ENCODE results near the gene BDNF. TPM values are rescaled to one million over a fixed set of nuclear protein-coding genes. Genes with fewer than 3 reads are reported as not detected.

The BDNF gene
- total RNA-seq, 1 donor from 2014 or later: 0.07 TPM

DNA sequence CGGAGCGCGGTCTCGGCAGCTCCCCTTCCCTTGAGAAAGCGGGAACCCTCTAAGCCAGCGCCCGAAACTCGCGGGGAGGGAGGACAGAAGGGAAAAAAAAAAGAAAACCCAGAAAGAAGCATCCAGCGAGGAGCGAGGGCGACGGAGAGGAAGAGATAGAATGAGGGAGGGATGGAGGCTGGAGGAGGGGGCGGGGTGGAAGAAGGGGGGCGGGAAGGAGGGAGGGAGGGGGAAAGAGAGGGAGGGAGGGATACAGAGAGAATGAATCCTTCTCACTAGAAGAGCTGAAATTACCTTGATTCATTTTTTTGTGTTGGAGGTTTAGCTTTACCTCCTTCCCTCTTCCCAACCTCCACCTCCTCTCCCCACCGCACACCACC is 19.3 kb upstream of the BDNF start:
- TF ChIP-seq CTCF (conservative IDR thresholded peaks at IDR 0.05): no peak
- H3K27ac Mint-ChIP-seq (ENCODE audit: unreplicated experiment): no peak overlapping the region

GRCh38 chr11:27718863-27719545 is 18.7 kb upstream of the BDNF start:
- peak overlapping the region; percentile 98 for H3K27ac Mint-ChIP-seq (ENCODE audit: unreplicated experiment)
- DNase-seq (ENCODE audit: low read depth, low spot score): peak; percentile 45
- H3K9me3 Mint-ChIP-seq: no peaks in the 10 kb centered on the region
- H3K27me3 Mint-ChIP-seq (ENCODE audit: low read depth): peaks cover 94% of the 10 kb centered on the region
- peaks cover 32% of the 10 kb centered on the region for H3K4me1 Mint-ChIP-seq
- no peak for TF ChIP-seq CTCF (conservative IDR thresholded peaks at IDR 0.05)
- H3K36me3 Mint-ChIP-seq (ENCODE audit: low read depth): no peaks in the 10 kb centered on the region
- H3K4me3 Mint-ChIP-seq: peak overlapping the region; percentile 92

More for the DNA sequence above, 19.3 kb upstream of the BDNF start:
- no peaks in the 10 kb centered on the region for H3K9me3 Mint-ChIP-seq
- DNase-seq (ENCODE audit: low read depth, low spot score): no peak
- H3K4me1 Mint-ChIP-seq: peaks cover 32% of the 10 kb centered on the region
- H3K27me3 Mint-ChIP-seq (ENCODE audit: low read depth): peaks cover 95% of the 10 kb centered on the region
- peak overlapping the region; percentile 89 for H3K4me3 Mint-ChIP-seq
- H3K36me3 Mint-ChIP-seq (ENCODE audit: low read depth): no peaks in the 10 kb centered on the region

DNA sequence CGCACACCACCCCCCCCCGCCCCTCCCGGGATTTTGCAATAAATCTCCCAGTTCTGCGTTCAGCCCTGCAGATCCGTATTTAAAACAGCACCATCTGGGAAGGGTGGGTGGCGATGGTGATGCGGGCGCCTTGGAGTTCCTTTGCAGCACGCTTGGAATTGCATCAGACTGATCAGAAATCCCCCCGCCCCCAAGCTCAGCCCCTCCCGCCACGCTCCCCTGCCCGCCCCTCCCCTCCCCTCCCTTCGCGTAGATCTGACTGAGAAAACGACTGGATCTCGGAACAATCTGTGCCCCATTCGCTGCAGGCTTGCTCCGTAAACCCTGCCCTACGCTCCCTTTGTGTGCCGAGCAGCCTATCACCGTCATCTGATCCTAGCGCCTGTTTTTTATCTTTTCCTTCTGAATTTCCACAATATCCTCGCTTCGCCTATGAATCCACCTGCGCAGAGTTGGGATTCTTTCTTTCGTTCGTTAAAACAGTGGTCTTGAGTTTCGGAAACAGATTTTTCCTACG is 18.1 kb upstream of the BDNF start:
- peak overlapping the region; percentile 92 for H3K4me3 Mint-ChIP-seq
- DNase-seq (ENCODE audit: low read depth, low spot score): peak; percentile 42
- peaks cover 90% of the 10 kb centered on the region for H3K27me3 Mint-ChIP-seq (ENCODE audit: low read depth)
- peak overlapping the region; percentile 98 for H3K27ac Mint-ChIP-seq (ENCODE audit: unreplicated experiment)
- H3K9me3 Mint-ChIP-seq: no peaks in the 10 kb centered on the region
- H3K36me3 Mint-ChIP-seq (ENCODE audit: low read depth): no peaks in the 10 kb centered on the region
- H3K4me1 Mint-ChIP-seq: peaks cover 31% of the 10 kb centered on the region
- no peak for TF ChIP-seq CTCF (conservative IDR thresholded peaks at IDR 0.05)

DNA sequence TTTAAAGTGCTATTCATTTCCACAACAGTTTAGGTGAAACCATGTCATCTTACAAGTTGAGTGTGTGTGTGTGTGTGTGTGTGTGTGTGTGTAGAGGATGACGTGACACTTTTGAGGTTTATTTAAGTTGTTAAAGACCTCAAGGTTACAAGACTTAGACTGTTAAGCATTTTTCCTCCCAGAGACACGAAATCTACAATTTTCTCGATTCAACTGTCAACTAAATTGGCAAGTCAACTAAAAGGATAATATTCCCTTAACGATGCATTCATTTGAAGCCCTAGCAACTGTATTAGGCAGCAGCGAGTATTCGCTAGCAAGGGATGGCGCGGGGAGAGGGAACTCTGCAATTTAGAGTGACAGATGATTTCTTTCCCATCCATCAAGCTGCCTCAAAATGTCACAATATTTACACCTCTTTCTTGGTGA is 17.6 kb upstream of the BDNF start:
- peak overlapping the region; percentile 92 for H3K4me3 Mint-ChIP-seq
- peaks cover 26% of the 10 kb centered on the region for H3K4me1 Mint-ChIP-seq
- DNase-seq (ENCODE audit: low read depth, low spot score): no peak
- no peaks in the 10 kb centered on the region for H3K9me3 Mint-ChIP-seq
- no peak for TF ChIP-seq CTCF (conservative IDR thresholded peaks at IDR 0.05)
- H3K27ac Mint-ChIP-seq (ENCODE audit: unreplicated experiment): no peak overlapping the region
- H3K27me3 Mint-ChIP-seq (ENCODE audit: low read depth): peaks cover 89% of the 10 kb centered on the region
- H3K36me3 Mint-ChIP-seq (ENCODE audit: low read depth): no peaks in the 10 kb centered on the region

DNA sequence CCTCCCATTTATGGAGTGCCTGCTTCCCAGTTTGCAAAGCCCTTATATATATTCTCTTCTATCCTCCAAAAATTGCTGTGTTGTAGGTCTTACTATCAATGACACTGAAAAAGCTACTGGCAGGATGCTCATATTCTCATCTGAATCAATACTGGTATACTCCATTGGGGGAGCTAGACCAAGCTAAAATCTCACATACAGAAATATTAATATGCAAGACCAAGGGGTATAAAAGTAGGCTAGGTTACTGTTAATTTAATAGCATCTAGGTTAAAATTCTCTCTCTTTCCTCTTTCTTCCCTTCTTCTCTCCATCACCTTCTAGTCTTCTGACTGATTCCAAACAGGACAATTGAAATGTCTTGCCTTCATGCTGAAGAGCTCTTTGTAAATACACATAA is 17.1 kb upstream of the BDNF start:
- peak; percentile 59 for TF ChIP-seq CTCF (conservative IDR thresholded peaks at IDR 0.05)
- H3K27ac Mint-ChIP-seq (ENCODE audit: unreplicated experiment): no peak overlapping the region
- H3K27me3 Mint-ChIP-seq (ENCODE audit: low read depth): peaks cover 88% of the 10 kb centered on the region

More for the DNA sequence above, 17.1 kb upstream of the BDNF start:
- Mint-ChIP-seq H3K36me3 (ENCODE audit: low read depth) (no peaks in the 10 kb centered on the region), H3K4me3 (peak overlapping the region; percentile 92), H3K4me1 (peaks cover 26% of the 10 kb centered on the region), H3K9me3 (no peaks in the 10 kb centered on the region)
- no peak for DNase-seq (ENCODE audit: low read depth, low spot score)

Data from neural crest cell (in vitro differentiated cells).